ENCODE results near the gene FABP2.
"Not testable (repeated sequence)": the region's sequence is repeated elsewhere in the genome, so short reads cannot be mapped to it uniquely, and the experiment has no call there.

Gene FABP2

DNA sequence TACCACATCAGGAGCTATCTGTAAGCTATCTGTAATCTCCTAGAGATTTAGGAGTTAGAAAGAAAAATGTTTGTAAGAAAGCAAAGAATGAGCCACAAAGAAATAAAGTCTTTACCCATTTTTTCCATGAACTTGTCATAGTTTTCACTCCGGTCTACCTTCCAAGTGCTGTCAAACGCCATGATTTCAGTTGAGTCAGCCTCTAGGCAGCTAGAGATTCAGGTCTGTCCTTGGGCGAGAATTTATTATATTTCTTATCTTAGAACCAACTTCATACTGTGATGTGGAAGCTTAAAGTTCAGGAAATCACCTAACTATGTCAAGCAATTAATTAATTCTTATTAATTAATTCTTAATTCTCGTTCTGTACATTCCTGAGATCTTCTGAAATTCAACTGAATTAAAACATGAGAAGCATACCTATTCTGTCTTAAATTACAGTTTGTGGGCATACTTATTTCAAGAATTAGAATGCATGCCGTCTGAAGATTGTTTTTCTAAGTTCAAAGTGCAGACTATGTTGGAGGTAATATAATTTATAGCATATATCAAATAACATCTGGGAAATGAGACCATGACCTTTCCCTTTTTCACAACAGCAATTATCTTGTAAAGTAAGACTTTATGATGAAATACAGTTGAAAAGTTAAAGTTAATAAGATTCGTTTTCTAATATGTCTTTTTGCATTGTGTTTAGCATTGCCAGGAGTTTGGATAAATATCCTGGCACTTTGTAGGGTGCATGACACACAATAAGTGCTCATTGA lies at the start of gene FABP2:
TSS of gene FABP2 (minus strand) at position 218 of the 767 bp plus-strand sequence. CDS start at position 182, 36 bp downstream.
- no peak for DNase-seq

DNA sequence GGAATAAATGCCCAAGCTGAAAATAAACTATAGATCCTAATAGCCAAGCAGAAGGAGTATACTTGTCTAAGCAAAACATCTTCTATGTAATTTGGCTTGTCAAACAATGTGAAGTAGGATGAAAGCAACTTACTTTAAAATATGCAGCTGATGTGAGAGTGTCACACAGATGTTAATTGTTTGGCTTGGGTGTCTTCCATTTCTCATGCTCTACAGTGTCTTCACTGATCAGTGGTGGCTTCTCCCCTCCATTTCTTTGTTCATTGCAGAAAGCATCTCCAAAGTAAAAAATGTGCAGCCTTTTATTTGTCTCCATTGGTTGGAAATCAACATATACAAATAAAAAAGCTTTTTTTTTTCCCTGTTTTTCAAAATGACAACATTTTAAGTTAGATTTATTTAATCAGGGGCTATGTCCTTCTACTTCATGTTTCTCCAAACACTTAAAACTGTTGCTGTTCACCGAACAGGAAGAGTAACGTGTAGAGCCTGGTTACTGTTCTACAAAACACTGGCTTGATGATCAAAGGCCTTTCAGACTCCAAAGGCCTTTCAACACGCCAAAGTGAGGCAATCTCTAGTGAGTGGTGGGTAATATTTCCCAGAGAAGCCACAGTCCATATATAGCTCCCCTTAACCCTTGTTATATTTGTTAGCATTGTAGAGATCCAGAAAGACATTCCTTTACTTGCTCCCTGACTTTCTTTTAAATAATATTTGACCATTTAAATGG lies 49.2 kb upstream of the FABP2 start:
- peak; percentile 47 for DNase-seq

GRCh38 chr4:119370392-119370791 lies 48.5 kb upstream of the FABP2 start:
- peak; percentile 86 for DNase-seq

- DNase-seq, result not testable (repeated sequence)
Measured at GRCh38 chr4:119366802-119367201, 44.9 kb upstream of the FABP2 start.

DNA sequence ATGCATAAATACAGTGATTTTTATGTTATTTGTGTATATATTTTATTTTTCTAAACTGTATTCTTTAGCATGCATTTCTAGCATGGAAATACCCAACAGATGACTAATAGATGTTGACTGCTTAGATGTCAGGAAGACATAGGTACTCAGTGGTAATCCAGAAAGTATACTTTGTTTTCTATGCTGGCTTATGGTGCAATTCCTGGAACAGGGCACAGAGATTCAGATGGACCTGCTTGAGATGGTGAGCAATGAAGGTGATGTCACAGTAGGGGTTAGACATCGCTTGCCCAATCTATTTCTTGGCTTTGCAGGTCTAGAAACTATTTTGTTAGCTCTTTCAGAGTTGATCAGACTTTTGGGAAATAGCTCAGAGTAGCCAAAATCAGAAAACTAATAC lies 42.3 kb upstream of the FABP2 start:
- not testable (repeated sequence) for DNase-seq

DNA sequence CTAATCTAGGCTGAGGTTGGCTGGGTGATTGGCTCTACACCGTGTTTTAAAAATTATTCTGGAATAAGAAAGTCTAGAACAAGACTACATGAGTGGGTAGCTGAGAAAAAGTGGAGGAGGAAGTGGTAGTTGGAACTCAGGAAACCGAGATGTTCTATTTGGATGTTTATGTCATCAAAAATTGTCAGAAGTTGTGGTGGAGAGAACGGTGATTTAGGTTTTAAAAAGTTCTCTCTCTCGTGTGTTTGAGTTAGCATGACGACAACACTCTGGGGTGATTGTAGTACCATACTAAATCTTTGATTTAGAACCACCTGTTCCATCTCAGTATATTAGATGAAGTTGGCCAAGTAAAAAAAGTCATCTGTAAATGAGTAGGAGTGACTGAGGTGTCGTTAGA lies 41.4 kb upstream of the FABP2 start:
- not testable (repeated sequence) for DNase-seq

GRCh38 chr4:119362413-119362812 lies 40.5 kb upstream of the FABP2 start:
- not testable (repeated sequence) for DNase-seq

DNA sequence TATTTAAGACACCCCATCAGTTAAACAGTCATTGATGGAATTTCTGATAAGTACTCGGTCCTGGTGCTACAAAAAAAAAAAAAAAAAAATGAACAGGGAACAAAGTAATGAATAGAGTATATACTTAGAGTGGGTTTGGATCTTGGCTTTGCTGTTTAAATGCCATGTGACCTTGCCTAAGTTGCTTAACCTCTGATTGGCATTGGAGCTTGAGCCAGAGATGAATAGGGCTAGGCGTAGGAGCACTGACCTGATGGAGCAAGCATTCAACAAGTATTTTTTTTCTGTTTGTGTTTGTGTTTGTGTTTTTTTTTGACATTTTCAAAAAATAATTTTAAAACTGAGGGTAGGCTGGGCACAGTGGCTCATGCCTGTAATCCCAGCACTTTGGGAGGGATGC lies 37.9 kb upstream of the FABP2 start:
- DNase-seq, result not testable (repeated sequence)

DNA sequence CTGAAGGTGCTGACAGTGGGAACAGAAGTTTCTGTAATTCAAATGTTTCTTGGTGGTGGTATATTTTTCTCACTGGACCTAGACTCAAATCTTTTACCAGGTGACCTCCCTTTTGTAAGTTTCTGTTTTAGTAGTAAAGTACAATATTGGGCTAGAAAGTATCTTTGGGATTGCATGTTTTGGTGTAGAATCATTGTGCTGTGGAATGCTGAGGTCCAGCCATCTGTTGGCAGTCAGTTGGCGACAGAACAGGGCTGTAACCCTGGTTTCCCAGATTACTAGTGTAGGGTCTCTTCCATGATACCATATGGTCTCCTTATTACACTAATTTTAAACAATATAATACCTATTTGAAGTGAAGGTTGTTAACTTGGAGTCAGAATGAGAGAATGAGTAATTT lies 34.9 kb upstream of the FABP2 start:
- not testable (repeated sequence) for DNase-seq

GRCh38 chr4:119356041-119356440 lies 34.1 kb upstream of the FABP2 start:
- not testable (repeated sequence) for DNase-seq

GRCh38 chr4:119353364-119353763 lies 31.4 kb upstream of the FABP2 start:
- DNase-seq, result peak; percentile 4

- not testable (repeated sequence) for DNase-seq
Measured at GRCh38 chr4:119348169-119348568, 26.2 kb upstream of the FABP2 start.

DNA sequence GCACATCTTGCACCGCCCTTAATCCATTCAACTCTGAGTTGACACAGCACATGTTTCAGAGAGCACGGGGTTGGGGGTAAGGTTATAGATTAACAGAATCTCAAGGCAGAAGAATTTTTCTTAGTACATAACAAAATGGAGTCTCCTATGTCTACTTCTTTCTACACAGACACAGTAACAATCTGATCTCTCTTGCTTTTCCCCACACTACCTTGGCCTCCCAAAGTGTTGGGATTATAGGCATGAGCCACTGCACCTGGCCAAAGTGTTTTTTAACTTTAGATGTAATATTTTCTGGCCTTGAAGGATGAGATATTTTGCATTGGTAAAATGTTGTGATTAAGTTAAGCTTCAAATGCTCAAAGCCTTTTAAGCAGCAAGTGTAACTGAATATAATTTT lies 21.4 kb upstream of the FABP2 start:
- DNase-seq, result not testable (repeated sequence)

GRCh38 chr4:119339895-119340294 lies 18.0 kb upstream of the FABP2 start:
- DNase-seq, result not testable (repeated sequence)

DNA sequence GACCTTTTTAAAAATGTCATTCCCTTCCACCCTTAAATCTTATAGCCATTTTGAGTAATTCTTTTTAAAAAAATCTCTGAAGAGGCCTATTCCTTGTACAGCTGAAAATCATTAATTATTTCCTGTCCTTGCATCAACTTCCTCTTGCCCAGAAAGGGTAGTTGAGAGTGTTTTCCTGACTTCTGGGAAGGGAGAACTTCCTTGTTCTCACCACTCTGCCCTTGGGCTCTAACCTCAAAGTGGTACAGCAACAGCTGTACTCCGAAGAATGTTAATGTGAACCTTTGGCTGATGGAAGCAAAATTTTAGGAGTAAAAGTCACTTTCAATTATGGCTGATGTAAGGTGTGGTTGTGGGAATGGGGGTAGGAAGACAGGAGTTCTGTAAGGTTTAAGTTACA lies 15.1 kb upstream of the FABP2 start:
- DNase-seq, result peak; percentile 70

- not testable (repeated sequence) for DNase-seq
Measured at GRCh38 chr4:119336332-119336979, 14.5 kb upstream of the FABP2 start.

- no peak for DNase-seq
Measured at GRCh38 chr4:119329835-119330620, 8.1 kb upstream of the FABP2 start.

GRCh38 chr4:119328695-119329094 lies 6.8 kb upstream of the FABP2 start:
- no peak for DNase-seq

- DNase-seq, result no peak
Measured at GRCh38 chr4:119317990-119318389, 3.9 kb downstream of the FABP2 start.

DNA sequence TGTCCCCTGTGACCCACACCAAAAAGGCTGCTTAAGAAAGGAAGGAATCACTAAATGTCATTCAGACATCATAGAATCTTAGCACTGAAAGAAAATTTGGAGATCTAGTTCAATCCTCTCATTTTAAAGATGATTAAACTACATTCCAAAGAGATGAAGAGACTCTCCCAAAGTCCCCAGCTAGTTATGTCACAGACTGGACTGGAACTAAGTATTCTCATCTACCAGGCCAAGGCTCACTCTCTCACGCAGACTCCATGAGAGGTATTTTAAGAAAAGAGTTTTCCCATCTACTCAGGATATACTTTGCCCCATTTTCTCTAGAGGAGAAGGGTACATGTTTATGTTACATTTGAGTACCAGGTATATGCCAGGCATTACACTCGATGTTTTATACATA lies 6.9 kb downstream of the FABP2 start:
- no peak for DNase-seq

GRCh38 chr4:119314356-119314755 lies 7.6 kb downstream of the FABP2 start:
- peak; percentile 36 for DNase-seq

DNA sequence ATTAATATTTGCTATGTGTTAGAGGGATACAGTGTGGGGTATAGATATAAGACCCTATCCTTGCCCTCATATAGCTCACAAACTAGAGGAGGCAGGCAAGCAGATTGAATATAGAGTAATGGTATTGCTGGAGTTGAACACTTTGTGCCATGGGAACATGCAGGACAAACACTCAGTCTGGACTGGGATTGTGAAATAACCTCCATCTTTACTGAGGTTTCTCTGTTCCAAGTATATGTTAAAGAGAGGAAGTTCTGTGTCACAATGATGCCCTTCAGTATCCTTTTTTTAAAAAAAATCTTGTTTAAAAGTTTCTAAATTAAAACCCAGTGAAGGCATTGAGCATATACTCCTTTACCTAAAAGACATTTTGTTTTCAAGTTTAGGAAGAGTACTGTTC lies 8.7 kb downstream of the FABP2 start:
- DNase-seq, result peak; percentile 79

- no peak for DNase-seq
Measured at GRCh38 chr4:119310826-119311225, 11.1 kb downstream of the FABP2 start.

Measured in MV-4-11 (cell line).